Activated CD8-positive, alpha-beta T cell treated with anti-CD3 and anti-CD28 coated beads for 36 hours (primary cell): Measurements from ENCODE around the gene NBPF4. TPM values are rescaled to one million over a fixed set of nuclear protein-coding genes. Genes with fewer than 3 reads are reported as not detected.
"Not testable (repeated sequence)": the region's sequence is repeated elsewhere in the genome, so short reads cannot be mapped to it uniquely, and the experiment has no call there.

Experiments used
- ATAC-seq: fragments of 200-7000 bp; cut with Tn5 transposase; one replicate; pipeline ENCODE4 v1.10.0; 2021; ENCODE audit warnings: mild to moderate bottlenecking, moderate library complexity
- CTCF ChIA-PET: fragments of 350-600 bp; sonication (Branson Sonifier 250); formaldehyde crosslinking; loops from one replicate; lab custom pipeline; 2021; ENCODE audit warnings: antibody characterized with exemption; lab: Charles Lee
- POLR2A ChIA-PET: fragments of 350-600 bp; sonication (Branson Sonifier 250); formaldehyde crosslinking; loops from one replicate; lab custom pipeline; 2021; ENCODE audit warnings: antibody characterized with exemption; lab: Charles Lee
- DNase-seq: peaks from one replicate; pipeline ENCODE4 v3.0.0-alpha.2; 2020
- H3K27ac Mint-ChIP-seq: one replicate; pipeline ENCODE4 v1.8.0; 2021; ENCODE audit warnings: mild to moderate bottlenecking, mixed read lengths
- H3K27me3 Mint-ChIP-seq: one replicate; pipeline ENCODE4 v1.8.0; 2021; ENCODE audit warnings: mixed read lengths
- H3K36me3 Mint-ChIP-seq: one replicate; pipeline ENCODE4 v1.8.0; 2021; ENCODE audit warnings: low read depth, mixed read lengths
- H3K4me1 Mint-ChIP-seq: one replicate; pipeline ENCODE4 v1.8.0; 2021; ENCODE audit warnings: low read depth, mixed read lengths
- H3K4me3 Mint-ChIP-seq: one replicate; pipeline ENCODE4 v1.8.0; 2021; ENCODE audit warnings: mild to moderate bottlenecking, moderate library complexity, mixed read lengths
- H3K9me3 Mint-ChIP-seq: one replicate; pipeline ENCODE4 v1.8.0; 2021; ENCODE audit warnings: mixed read lengths
- intact Hi-C: fragments of 100-400 bp; cut with micrococcal nuclease; formaldehyde crosslinking; loops from one replicate; pipeline ENCODE4 v1.10.0; 2022
- total RNA-seq, 2 experiments: library from RNA; stranded (reverse); gene quantifications; one replicate each; pipeline ENCODE4 v1.2.3, GENCODE V29; 2021

The NBPF4 gene
- total RNA-seq, 2 experiments from 2014 or later, result not detected

DNA sequence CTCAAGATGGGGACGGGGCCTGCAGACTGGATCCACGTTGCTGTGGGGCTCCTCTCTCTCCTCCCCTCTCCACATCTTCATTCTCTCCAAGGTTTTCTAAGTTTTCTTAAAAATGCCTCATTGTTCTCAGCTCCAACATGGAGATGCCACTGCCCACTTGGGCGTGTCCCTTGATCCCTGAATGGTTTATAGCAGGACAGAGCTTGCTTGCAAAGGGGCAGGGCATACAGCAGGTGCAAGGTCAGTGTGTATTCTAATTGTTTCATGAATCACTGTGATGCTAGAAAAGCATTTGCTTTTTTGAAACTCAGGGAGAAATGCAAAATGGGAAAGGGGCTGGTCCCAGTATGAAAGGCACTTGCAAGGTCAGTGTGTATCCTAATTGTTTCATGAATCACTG is 13.9 kb downstream of the NBPF4 start:
- H3K27ac Mint-ChIP-seq, H3K9me3 Mint-ChIP-seq, ATAC-seq, H3K4me3 Mint-ChIP-seq, H3K36me3 Mint-ChIP-seq, intact Hi-C loops, DNase-seq, H3K27me3 Mint-ChIP-seq, POLR2A ChIA-PET, CTCF ChIA-PET, H3K4me1 Mint-ChIP-seq: not testable (repeated sequence)

GRCh38 chr1:108227772-108228171 is 16.1 kb downstream of the NBPF4 start:
- H3K4me3 Mint-ChIP-seq, result not testable (repeated sequence)

DNA sequence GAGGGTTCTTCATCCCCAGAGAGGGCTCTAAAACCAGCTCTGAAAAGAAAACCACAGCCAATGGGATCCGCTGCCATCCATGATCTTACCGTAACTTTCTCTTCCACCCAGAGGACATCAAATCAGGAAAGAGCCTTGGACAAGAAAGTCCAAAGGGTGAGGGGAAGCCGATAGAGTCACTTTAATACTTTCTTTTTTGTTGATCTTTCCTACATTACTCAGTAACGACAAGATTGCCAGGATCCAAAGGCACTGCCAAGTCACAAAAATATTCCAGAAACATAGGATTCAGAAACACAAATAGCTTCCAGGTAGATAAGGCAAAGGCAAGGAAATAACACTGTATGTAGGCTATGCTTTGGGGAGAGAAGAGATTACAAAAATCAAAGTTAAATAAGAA is 17.0 kb downstream of the NBPF4 start:
- CTCF ChIA-PET, H3K27ac Mint-ChIP-seq, H3K9me3 Mint-ChIP-seq, H3K36me3 Mint-ChIP-seq, DNase-seq, intact Hi-C loops, POLR2A ChIA-PET, H3K4me3 Mint-ChIP-seq, ATAC-seq, H3K4me1 Mint-ChIP-seq, H3K27me3 Mint-ChIP-seq: not testable (repeated sequence)

More at GRCh38 chr1:108227772-108228171, 16.1 kb downstream of the NBPF4 start:
- DNase-seq, H3K9me3 Mint-ChIP-seq, POLR2A ChIA-PET, H3K36me3 Mint-ChIP-seq, H3K4me1 Mint-ChIP-seq, ATAC-seq, intact Hi-C loops, CTCF ChIA-PET, H3K27ac Mint-ChIP-seq, H3K27me3 Mint-ChIP-seq: not testable (repeated sequence)

DNA sequence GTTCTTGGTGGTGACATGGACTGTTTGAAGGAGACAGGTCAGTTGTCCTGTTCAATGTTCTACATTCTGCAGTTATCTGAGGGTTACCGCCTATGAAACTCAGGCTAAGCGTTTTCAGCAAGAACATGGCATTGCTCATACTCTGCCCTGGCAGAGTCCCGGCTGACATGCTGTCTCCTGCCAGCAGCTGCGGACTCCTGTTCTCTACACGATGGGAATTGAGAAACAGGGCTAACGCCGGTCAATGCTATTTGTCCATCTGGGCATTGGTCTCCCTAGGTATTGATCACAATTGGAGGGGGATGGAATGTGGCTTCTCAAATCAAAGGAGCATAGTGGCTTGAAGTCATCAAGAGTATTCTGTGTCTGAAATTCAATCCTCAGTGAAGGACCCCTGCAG is 20.6 kb downstream of the NBPF4 start:
- POLR2A ChIA-PET, intact Hi-C loops, H3K4me3 Mint-ChIP-seq, H3K36me3 Mint-ChIP-seq, DNase-seq, H3K9me3 Mint-ChIP-seq, H3K4me1 Mint-ChIP-seq, H3K27me3 Mint-ChIP-seq, H3K27ac Mint-ChIP-seq, CTCF ChIA-PET, ATAC-seq: not testable (repeated sequence)

DNA sequence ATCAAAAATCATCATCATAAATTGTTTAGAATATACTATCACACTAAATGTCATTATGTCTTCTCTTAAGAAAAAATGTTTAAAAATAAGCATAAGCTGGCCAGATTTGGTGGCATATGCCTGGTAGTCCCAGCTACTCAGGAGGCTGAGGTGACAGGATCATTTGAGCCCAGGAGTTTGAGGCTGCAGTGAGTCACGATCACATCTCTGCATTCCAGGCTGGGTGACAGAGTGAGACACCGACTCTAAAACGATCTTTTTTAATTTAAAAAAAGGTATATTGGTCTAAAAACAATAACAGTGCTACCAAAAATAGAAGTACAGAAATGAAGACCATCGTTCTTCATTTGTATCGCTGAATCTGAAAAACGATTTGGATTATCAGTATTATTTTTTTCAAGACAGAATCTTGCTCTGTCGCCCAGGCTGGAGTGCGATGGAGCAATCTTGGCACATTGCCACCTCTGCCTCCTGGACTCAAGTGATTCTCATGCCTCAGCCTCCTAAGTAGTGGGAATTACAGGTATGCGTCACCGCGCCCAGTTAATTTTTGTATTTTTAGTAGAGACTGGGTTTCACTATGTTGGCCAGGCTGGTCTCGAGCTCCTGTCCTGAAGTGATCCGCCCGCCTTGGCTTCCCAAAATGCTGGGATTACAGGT is 26.2 kb downstream of the NBPF4 start:
- H3K27me3 Mint-ChIP-seq, POLR2A ChIA-PET, DNase-seq, ATAC-seq, CTCF ChIA-PET, H3K27ac Mint-ChIP-seq, H3K4me3 Mint-ChIP-seq, H3K9me3 Mint-ChIP-seq, H3K36me3 Mint-ChIP-seq: not testable (repeated sequence)
- intact Hi-C loops, result loop anchor here (10.0 kb wide), 1 partner anchor 337 kb away; no protein-coding TSS in a partner anchor
- peaks cover 15% of the 10 kb centered on the region for H3K4me1 Mint-ChIP-seq

GRCh38 chr1:108217007-108217406 is 26.9 kb downstream of the NBPF4 start:
- H3K27me3 Mint-ChIP-seq, H3K9me3 Mint-ChIP-seq, H3K36me3 Mint-ChIP-seq, POLR2A ChIA-PET, H3K4me3 Mint-ChIP-seq, DNase-seq, H3K27ac Mint-ChIP-seq: not testable (repeated sequence)
- peak; percentile 27 for ATAC-seq
- peaks cover 15% of the 10 kb centered on the region for H3K4me1 Mint-ChIP-seq
- CTCF ChIA-PET, result interaction anchor here (1.3 kb wide), 1 partner anchor 344 kb away, joined by 5 read pairs; no protein-coding TSS in a partner anchor
- intact Hi-C loops, result loop anchor here (10.0 kb wide), 1 partner anchor 338 kb away; no protein-coding TSS in a partner anchor

GRCh38 chr1:108216028-108216890 is 27.6 kb downstream of the NBPF4 start:
- ATAC-seq, H3K4me3 Mint-ChIP-seq, H3K36me3 Mint-ChIP-seq, H3K27ac Mint-ChIP-seq, POLR2A ChIA-PET, H3K9me3 Mint-ChIP-seq, DNase-seq: not testable (repeated sequence)
- intact Hi-C loops, result loop anchor here (10.0 kb wide), 1 partner anchor 339 kb away; no protein-coding TSS in a partner anchor
- Mint-ChIP-seq H3K27me3 (peaks cover 10% of the 10 kb centered on the region), H3K4me1 (peaks cover 17% of the 10 kb centered on the region)
- CTCF ChIA-PET, result interaction anchor here (1.3 kb wide), 1 partner anchor 345 kb away, joined by 5 read pairs; no protein-coding TSS in a partner anchor
